NCI-H82 (cell line): Measurements from ENCODE around the gene DNAH11.
"Not testable (repeated sequence)": the region's sequence is repeated elsewhere in the genome, so short reads cannot be mapped to it uniquely, and the experiment has no call there.

Experiments used
- DNase-seq: peaks from one replicate; lab custom pipeline; 2025; lab: John Stamatoyannopoulos, UW

The DNAH11 gene, protein sequence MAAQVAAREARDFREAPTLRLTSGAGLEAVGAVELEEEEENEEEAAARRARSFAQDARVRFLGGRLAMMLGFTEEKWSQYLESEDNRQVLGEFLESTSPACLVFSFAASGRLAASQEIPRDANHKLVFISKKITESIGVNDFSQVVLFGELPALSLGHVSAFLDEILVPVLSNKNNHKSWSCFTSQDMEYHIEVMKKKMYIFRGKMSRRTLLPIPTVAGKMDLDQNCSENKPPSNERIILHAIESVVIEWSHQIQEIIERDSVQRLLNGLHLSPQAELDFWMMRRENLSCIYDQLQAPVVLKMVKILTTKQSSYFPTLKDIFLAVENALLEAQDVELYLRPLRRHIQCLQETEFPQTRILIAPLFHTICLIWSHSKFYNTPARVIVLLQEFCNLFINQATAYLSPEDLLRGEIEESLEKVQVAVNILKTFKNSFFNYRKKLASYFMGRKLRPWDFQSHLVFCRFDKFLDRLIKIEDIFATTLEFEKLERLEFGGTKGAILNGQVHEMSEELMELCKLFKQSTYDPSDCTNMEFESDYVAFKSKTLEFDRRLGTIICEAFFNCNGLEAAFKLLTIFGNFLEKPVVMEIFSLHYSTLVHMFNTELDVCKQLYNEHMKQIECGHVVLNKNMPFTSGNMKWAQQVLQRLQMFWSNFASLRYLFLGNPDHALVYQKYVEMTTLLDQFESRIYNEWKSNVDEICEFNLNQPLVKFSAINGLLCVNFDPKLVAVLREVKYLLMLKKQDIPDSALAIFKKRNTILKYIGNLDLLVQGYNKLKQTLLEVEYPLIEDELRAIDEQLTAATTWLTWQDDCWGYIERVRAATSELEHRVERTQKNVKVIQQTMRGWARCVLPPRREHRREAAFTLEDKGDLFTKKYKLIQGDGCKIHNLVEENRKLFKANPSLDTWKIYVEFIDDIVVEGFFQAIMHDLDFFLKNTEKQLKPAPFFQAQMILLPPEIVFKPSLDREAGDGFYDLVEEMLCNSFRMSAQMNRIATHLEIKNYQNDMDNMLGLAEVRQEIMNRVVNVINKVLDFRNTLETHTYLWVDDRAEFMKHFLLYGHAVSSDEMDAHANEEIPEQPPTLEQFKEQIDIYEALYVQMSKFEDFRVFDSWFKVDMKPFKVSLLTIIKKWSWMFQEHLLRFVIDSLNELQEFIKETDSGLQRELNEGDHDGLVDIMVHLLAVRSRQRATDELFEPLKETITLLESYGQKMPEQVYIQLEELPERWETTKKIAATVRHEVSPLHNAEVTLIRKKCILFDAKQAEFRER (N-terminal part only)

GRCh38 chr7:21542891-21543527 is at the start of gene DNAH11:
Gene DNAH11 (plus strand): TSS chr7:21543039. CDS start chr7:21543246, 207 bp downstream.
- peak; percentile 54 for DNase-seq

GRCh38 chr7:21495731-21496130 is 47.1 kb upstream of the DNAH11 start:
- DNase-seq: no peak

GRCh38 chr7:21497072-21497471 is 45.8 kb upstream of the DNAH11 start:
- peak; percentile 67 for DNase-seq

- no peak for DNase-seq
Observed at GRCh38 chr7:21500117-21500832, 42.6 kb upstream of the DNAH11 start.

GRCh38 chr7:21504021-21504420 is 38.8 kb upstream of the DNAH11 start:
- no peak for DNase-seq

DNA sequence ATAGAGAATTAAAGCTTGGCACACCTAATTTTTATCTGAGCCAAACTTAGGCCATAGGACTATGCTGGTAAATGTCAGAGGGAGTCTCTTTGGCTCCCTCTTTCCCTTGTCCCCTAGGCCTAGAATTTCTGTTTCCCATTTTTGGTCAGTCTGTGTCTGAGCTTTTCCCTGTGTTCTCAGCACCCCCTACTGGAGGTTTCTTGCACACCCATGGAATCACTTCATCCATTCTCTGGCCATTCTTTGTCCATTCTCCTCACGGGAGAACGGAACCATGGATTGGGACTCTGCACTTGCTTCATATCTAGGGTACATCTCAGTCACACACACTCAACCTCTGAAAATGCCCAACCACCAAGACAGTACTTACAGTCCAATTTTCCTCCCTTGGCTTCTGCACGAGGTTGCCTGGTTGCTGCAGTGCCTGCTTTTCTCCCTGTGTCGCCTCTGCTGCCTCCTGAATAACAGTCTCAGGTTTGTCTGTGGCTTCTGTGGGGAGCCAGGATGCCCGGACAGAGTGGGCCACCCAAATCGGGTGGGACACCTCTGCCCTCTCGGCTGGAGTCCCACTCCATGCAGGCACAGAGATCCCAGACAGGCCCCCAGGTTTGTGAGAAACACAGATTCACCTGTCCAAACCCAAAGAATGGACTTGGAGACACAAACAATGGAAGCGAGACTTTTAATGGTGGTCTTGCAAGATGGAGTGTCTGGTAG is 35.1 kb upstream of the DNAH11 start:
- peak; percentile 34 for DNase-seq

DNA sequence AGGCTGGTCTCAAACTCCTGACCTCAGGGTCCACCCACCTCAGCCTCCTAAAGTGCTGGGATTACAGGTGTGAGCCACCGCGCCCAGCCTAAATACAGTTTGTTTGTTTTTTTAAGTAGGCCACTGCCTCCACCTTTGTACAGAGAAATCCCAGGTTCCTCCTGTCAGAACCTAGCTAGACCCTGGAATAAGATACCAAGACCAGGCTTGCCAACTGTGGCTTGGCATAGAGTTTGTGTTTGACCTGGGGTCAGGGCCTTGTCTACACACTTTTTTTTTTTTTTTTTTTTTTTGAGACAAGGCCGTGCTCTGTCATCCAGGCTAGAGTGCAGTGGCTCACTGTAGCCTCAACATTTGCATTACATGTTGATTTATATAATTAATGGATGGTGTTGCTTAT is 34.3 kb upstream of the DNAH11 start:
- no peak for DNase-seq

GRCh38 chr7:21514062-21514461 is 28.8 kb upstream of the DNAH11 start:
- no peak for DNase-seq

GRCh38 chr7:21524680-21525079 is 18.2 kb upstream of the DNAH11 start:
- no peak for DNase-seq

DNA sequence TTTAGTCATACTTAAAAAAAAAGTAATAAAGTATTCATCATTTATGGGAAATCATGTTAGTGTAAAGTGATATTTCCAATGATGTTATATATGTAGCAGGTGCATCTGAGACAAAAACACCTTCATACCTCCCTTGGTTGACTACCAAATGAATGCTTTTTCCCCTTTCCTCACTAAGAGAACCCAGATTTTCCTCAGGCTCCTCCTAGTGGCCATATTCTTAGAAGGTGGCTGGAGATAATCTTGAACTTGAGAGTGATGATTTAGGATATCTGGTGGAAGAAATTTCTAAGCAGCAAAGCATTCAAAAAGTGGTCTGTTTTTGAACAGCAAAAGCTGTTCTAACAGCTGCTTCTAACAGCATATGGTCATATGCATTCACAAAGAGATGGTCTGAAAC is 16.8 kb upstream of the DNAH11 start:
- peak; percentile 26 for DNase-seq

- DNase-seq: no peak
Observed at GRCh38 chr7:21526448-21526847, 16.4 kb upstream of the DNAH11 start.

- not testable (repeated sequence) for DNase-seq
Observed at GRCh38 chr7:21532485-21532884, 10.4 kb upstream of the DNAH11 start.

- DNase-seq: not testable (repeated sequence)
Observed at GRCh38 chr7:21533646-21534045, 9.2 kb upstream of the DNAH11 start.

- DNase-seq: not testable (repeated sequence)
Observed at GRCh38 chr7:21536445-21537118, 6.3 kb upstream of the DNAH11 start.

DNA sequence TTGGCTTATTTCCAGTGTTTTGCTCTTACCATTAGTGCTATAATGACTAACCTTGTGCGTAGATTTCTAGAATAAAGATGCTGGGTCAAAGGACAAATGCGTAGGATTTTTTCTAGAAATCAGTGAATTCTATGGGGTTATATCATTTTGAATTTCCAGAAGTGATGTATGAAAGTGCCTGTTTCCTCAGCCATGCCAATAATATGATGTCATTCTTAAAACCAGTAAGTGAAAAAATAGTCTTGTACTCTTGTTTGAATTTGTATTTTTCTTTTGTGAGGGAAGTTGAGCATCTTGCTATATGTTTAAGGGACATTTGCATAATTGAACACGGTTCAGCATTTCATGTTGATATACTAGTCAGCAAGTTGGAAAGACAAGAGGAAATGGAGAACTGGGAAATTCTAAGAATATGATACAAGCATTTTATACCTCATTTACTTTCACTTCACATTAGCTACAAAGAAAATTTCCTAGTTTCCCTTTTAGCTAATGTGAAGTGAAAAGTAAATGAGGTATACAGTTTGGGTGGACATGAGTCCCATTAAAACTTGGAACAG is 3.8 kb upstream of the DNAH11 start:
- no peak for DNase-seq

- DNase-seq: no peak
Observed at GRCh38 chr7:21543528-21544302, 876 bp downstream of the DNAH11 start.

DNA sequence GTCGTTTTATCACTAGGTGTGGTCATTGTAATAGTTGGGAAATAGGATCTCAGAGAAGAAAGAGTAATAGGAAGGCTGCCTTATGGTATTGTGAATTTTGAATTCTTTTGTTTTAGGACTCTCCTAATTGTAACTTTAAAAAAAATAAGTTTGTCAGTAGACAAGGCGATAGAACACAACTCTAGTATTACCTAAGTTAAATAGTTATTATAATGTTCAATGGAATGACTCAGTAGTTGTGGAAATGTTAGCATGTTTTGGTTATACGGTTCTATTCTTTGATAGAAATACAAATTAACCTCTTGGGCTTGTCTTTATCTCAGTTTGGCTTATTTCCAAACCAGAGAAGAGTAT is 1.4 kb downstream of the DNAH11 start:
- DNase-seq: no peak

DNA sequence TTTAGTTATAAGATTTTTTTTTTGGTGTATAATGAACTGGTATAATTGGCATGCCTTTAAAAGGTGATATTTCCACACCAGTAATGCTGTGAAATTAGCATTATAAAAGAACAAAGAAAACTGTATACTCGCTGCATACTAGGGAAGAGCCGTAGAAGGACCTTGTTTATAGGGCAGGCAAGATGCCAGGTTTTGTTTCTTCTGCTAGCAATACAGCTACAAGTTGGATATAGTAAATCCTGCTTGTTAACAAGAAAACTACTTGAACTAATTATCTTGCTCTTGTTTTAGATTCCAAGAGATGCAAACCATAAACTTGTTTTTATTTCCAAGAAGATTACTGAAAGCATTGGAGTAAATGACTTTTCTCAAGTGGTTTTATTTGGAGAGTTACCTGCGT is 1.9 kb downstream of the DNAH11 start:
- no peak for DNase-seq

DNA sequence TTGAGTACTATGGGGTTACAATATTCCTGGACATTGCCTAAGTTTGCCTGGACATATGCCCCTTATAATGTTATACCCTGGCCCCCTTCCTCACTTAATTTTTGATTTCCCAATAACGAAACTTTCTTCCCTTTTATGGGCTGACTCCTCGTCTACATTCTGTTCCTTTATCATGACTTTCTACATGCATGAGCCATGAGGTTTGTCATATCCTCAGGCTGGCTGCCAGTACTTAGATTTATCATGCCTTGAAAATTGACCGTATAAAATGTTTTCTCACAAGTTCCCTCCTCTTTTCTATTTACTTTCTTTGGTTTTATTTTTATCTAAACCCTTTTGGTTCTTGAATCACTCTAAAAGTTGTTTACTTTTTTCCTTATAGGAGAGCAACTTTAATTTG is 4.7 kb downstream of the DNAH11 start:
- DNase-seq: no peak
